KG1 (cell line): ENCODE measurements around the gene ZKSCAN5.
A peak's percentile ranks its signal among the peaks of the same experiment; 100 is the strongest.
"Not testable (repeated sequence)": the region's sequence is repeated elsewhere in the genome, so short reads cannot be mapped to it uniquely, and the experiment has no call there.

Experiments
- DNase-seq: peaks from one replicate; lab custom pipeline; 2025; lab: John Stamatoyannopoulos, UW

The ZKSCAN5 gene

DNA sequence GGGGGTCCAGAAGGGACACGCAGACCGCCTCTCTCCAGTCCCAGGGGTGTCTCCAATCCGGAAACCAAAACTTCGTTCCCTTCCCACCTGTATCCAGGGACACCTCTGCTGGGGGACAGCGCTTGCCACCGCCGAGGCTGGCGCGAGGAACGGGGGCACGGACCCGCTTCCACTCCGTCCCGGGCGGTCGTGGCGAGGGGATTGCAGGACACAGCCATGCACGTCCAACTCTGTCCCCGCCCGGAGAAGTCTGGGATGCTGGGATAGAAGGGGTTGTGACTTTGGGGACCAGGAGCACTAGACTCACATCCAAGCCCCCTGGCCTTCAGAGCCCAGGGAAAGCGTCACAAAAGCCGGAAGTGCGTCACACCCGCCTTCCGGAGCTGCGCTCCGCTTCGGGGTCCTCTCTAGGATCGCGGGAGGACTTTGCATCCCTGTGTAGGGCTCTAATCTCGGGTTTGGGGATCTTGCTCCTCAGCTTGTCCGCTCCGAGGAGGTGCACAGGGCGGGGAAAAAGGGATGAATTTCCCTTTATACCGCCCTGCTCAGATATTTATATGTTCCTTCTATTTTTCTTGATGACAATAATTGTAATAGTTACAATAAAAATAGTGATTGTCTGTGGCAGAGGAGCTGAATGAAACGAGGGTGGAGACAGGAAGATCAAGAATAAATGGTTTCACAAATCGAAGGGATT lies 47.5 kb downstream of the ZKSCAN5 start, which contains the start of gene FAM200A:
Gene FAM200A, minus strand, starts transcription at position 348 of the 697 bp plus-strand sequence. CDS start 3,707 bp downstream, outside the sequence.
- peak; percentile 20 for DNase-seq

DNA sequence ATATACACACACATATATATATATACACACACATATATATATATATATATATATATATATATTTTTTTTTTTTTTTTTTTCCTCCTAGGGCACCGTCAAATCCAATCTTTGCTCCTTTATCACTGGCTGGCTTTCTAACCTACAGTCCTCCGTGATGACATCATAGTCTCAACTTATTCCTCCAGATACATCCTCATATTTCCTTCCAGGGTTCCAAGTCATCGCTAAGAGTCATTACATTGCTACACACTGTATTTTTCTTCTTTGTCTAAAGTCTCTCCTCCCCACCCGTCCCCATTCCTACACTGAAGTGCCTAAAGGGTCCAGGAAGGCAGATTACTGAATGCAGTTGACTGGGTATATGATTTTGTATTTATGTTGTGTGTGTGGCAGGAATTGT lies 48.6 kb downstream of the ZKSCAN5 start:
- no peak for DNase-seq

DNA sequence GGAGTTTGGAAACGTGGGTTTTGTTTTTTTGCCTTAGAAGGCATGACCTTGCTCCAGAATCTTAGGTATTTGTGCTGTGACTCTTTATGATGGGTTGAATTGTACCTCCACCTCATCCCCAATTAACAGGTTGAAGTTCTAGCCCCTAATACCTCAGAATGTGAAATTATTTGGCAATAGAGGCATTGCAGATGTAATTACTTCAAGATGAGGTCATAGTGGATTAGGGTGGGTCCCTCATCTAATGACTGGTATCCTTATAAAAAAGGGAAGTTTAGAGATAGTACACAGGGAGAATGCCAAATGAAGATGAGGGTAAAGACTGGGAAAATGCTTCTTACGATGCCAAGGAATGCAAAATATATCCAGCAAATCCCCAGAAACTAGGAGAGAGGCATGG lies 50.5 kb downstream of the ZKSCAN5 start:
- DNase-seq, result no peak

DNA sequence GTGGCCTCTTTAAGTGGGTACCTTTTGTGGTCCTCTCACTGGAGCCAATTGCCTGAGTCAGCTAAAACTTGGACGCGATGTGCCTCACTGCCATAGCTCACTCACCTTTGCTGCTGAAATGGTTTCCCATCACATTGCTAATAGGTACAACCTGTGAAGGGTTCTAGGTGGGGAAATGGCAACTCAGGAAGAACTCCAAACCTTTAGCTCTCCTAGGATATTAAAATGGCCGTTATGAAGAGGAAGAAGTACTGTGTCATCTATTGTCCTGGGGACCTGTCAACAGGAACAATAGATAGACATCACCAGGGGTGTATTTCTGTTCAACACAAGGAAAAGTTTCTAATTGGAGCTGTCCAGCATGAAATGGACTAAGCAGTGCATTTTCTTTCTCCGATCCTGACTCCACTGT lies 52.7 kb downstream of the ZKSCAN5 start:
- DNase-seq, result no peak

DNA sequence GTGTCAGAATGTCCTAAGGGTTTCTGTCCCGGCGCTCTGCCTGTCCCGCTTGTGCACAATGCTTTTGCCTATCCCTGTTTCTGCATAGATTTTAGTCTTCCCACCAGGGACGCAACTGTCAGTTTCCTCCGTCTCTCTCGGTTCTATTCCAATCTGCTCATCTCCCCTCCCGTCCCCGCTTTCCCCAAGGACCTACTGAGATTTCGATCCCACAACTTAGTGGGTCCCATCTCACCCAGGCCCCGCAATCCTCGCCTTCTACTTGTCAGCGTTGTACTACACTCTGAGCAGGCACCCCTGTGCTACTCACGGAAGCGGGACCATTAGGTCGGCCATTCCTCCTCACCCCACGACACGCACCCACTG lies 53.5 kb downstream of the ZKSCAN5 start:
- DNase-seq, result no peak

DNA sequence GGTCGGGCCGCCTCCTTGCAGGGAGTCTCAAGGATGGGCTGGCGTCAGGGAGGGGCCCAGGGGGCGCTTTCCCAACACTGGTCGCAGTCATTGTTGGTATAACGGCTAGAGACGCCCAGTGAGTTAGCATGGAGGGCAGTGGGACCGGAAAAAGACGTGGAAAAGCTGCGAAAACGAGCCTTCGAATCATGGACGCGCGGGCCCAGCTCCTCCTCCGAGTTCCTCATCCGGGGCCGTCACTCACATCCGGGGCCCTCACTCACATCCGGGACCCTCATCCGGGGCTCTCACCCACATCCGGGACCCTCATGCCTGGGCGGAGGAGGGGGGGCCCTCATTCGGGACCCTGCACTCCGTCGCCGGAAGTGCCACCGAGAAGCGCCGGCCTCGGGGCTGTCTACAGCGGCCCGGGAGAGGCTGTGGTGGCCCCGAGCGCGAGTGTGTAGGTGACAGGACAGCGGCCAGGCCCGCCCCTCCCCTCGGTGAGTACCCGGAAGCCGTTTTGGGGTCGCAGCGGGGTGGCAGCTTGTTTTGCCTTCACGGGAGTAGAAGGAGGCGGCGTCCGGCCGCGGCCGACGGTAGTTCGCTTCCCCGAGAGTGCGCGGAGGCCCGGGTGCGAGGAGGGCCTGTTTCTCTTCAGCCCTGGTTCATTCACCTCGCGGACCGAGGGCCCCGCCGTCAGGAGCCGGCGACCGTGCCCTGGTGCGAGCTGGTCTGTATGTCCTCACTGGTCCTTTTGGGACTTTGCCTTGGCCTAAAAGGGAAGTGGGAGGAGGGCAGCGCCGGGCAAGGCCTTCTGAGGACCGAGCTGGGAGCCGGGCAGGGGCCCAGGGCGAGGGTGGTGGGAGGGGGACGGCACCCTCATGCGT lies 54.1 kb downstream of the ZKSCAN5 start, which contains the start of gene ZNF655:
Gene ZNF655, plus strand, starts transcription at position 337 of the 869 bp plus-strand sequence. CDS start 1,918 bp downstream, outside the sequence.
- DNase-seq, result no peak

DNA sequence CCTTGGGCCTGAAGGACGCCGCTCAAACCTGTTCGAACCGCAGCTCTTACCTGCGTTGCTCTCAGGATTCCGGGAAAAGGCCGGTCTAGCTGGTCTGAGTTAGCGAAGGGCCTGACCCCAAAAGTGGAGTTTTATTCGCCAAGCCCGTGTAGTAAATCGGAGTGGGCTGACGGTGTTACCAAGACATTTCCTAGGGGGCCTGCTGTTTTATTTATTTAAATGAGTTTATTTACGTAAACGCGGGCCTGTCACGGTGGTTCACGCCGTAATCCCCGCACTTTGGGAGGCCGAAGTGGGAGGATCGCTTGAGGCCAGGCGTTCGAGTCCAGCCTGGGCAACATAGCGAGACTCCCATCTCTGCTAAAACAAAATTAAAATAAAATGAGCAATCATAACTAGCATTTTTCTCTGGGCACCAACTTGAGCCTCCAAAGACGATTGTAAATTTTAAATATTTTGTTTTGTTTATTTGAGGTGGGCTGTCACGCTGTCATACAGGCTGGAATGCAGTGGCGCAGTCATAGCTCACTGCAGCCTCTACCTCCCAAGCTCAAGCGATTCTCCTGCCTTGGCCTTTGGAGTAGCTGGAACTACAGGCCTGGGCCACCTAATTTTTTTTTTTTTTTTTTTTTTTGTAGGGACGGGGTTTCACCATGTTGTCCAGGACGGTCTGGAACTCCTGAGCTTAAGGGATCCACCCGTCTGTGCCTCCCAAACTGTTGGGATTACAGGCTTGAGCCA lies 54.9 kb downstream of the ZKSCAN5 start:
- DNase-seq, result no peak

DNA sequence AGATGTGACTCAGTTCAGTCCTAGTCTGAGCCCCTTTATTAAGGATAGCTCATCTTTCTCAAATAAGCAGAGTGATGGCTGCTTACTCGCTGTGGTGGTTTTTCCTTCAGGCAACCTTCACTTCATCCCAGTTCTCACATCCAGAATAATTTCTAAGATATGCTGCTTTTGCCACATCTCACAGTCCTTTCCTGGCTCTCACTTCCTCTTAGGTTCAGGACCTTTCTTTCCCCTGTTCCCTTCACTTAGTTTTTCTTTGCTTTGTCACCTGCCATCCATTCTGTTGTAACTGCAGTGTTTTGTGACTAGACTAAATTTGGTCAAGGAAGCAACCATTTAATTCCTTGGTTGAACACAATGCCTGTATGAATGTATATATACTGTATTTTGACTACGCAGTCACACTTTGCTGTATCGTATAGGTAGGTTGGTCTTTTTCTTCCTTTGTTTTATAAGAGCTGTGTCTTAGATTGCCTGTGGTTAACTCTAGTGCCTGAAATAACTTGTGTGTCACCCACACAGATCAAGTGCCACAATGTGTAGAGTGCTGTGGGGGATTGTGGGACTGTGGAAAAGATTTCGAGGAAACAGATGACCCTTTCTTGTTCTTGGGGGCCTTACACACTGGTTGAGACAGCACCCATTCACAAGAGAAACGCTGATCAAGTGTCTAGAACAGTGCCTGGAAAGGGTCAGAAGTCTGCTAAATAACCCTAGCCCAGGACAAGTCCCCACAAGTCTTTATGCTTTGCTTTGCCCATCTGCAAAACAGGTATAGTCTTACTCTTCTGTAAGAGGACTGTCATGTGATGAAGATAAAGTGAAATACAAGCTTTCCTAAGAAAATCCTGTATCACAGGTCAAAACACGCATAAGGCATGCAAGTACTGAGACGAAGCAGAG lies 56.6 kb downstream of the ZKSCAN5 start:
- no peak for DNase-seq

DNA sequence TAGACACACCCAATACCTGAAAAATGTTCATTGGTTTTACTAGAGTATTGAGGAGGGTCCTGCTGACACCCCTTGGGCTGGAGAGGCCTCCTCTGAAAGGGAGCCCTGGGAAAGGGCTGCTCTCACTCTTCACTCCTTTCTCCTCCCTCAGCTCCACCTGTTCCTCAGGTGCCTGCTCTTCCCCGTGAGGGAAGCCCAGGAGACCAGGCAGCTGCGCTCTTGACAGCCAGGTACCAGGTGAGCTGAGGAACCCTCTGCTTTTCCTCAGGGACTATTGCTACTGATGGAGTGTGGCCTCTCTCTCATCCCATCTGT lies 57.2 kb downstream of the ZKSCAN5 start:
- no peak for DNase-seq

DNA sequence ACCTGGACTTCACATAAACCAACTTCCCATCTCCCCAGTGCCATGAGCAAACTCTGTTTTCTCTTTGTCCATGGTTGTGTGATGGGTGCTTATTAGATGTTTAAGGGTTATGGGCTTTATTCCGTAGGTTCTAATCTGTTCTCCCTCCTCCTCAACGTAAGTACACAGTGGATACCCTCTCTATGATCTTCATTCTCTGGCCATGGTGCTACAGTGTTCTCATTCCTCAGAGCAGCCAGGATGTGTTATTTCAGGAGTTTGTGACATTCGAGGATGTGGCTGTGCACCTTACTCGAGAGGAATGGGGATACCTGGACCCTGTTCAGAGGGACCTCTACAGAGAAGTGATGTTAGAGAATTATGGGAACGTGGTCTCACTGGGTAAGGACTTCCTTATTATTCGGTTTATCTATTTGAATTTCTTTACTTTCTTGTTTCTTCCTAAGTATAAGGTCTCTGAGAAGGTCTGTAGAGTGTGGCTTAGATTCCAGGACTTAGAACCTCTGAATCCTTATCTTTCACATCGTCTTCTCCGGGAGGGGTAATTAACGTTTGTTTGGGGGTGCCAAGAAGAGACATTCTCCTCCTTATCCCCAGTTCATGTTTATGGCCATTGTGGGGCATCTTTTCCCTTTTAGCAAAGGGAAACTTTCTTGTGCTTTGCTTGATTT lies 57.8 kb downstream of the ZKSCAN5 start:
- no peak for DNase-seq

DNA sequence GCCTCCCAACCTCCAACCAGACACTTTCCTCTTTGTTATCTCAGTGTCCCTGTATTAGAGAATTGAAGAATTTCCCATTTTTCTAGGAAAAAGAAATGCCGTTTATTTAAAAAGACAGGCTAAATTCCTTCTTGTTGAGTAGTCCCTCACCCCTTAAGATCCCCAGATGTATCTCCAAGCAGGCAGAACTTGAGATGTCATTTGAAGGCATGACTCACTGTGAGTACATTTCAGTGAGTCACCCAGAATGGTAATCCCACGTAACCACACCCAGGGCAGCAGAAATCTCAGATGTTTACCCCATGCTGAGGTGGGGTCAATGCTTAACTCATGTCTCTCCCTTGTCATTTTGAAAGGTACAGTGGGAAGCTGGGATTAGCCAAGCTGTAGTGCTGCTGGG lies 58.4 kb downstream of the ZKSCAN5 start:
- DNase-seq, result no peak

DNA sequence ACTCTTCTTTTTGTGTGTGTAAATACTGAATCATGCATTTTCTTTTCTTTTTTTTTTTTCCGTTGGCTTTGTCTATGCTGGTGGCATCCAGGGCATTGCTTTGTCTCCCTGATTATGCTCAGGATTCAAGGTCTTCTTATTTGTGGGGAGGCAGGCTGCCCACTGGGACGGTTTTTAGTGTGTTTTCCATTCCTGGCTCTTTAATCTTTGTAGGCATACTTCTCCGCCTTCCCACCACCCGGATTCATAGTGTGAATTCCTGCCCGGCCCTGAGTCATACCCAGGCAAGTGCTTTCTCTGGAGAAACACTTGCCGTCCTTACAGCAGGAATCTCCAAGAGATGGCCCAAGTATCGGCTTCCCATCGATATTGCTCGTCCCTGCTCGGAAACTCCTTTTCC lies 59.2 kb downstream of the ZKSCAN5 start:
- DNase-seq, result no peak

DNA sequence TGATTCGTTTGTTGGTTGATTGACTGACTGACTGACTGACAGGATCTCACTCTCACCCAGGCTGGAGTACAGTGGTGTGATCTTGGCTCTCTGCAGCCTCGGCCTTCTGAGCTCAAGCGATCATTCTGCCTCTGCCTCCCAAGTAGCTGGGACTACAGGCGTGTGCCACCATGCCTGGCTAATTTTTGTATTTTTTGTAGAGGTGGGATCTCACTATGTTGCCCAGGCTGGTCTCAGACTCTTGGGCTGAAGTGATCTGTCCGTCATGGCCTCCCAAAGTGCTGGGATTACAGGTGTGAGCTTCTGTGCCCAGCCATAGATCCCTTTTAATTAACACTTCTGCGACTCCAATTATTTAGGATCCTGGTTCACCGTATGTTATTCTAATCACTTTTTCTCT lies 64.3 kb downstream of the ZKSCAN5 start:
- not testable (repeated sequence) for DNase-seq

DNA sequence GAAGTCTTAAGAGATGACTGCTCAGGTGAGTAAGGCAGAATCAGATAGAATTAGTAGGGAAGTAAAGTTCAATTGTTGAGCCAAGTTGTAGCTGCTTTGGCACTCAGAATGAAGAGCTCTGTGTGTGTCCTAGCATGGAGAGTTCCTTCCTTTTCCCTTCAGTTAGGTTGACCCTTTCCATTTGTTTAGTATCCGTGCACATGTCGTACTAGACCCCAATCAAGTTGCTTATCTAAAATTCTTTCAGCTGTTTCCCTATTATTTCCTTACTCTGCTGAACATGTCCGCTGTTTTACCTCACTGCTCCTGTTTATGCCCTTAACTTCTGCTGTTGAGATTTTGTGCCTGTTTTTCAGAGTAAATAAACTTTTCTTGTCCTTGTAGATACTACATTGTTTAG lies 67.3 kb downstream of the ZKSCAN5 start:
- DNase-seq, result no peak

DNA sequence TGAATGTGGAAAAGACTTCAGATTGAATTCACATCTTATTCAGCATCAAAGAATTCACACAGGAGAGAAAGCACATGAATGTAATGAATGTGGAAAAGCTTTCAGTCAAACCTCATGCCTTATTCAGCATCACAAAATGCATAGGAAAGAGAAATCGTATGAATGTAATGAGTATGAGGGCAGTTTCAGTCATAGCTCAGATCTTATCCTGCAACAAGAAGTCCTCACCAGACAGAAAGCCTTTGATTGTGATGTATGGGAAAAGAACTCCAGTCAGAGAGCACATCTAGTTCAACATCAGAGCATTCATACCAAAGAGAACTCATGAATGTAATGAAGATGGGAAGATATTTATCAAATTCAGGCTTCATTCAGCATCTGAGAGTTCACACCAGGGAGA lies 68.8 kb downstream of the ZKSCAN5 start:
- DNase-seq, result no peak

DNA sequence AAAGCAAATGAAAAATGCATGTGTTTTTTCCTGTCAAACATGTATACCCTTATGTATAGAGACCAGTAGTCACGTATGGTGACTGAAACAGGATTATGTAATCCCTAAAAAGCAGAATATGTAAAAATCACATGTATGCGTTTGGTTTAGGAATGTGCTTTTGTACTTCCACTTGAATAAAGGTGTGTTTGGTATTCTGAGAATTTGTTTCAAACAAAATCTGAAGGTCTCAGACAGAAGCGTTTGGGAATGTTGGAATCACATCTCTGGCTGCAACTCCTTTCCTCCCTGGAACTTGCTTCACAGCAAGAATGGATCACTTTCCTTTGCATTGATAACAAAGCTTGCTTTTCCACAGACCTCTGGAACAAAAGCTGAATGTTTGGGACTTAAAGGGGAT lies 71.8 kb downstream of the ZKSCAN5 start:
- DNase-seq, result no peak

DNA sequence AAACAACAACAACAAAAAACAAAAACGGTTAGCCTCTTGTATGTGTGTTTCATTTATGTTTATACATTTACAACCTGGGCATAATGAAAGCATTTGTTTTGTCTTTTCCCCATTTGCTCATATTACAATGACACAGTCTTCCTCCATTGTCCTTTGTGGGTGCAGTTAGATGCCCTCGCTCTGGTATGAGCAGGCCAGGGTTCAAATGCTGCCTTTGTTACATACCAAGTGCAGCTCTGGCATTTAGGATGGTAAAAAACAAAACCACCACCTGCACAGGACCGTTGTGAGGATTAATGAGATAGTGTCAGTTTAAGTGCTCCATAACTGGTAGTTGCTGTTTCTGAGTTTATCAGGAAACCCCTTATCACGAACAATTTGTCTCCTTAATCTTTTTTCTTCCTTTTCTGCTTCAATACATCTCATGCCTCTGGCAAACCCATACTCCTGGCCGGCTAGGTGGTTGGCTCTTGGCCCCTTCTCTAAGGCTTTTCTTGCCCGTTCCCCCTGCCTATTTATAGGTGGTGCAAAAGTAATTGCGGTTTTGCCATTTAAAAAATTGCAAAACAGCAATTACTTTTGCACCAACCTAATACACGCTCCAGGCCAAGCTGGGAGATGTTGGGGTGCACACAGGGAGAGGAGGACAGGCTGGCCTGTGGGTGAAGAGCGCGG lies 75.0 kb downstream of the ZKSCAN5 start:
- no peak for DNase-seq

DNA sequence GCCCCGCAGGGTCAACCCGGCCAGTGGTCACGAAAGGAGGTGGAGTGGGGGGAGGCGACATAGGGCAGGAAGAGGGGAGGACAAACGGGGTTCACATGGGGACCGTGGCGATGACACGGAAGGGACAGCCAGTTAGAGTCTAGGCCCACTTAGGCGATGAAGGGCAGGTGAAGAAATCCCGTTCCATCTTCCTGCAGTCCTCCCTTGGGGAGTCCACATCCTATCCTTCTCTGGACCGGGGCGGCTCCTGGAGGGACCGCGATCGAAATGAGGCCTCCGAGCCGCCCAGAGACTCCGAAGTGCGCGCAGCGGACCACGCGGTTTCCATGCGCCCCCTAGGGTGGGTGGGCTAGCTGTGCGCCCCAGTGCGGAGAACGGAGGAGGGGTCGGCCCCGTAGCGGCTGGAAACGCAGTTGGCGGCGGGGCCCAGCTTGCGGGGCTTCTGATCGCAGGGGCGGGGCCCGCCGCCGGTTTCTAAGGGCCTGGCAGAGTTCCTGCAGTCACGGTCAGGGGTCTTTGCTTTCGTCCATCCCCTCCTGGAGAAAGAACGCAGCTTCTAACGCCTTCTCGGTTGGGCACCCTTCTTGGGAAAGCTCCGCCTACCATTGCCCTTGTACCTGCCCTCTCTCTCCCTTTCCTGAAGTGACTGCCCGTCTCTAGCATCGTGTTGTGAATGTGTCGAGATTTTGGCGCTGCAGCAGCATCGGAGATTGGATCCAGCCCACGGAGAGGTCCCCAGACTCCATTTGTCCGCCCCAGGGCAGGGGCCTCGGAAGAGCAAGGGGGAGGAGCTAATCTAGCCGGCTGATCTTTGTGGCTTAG lies 75.7 kb downstream of the ZKSCAN5 start:
- DNase-seq, result no peak

DNA sequence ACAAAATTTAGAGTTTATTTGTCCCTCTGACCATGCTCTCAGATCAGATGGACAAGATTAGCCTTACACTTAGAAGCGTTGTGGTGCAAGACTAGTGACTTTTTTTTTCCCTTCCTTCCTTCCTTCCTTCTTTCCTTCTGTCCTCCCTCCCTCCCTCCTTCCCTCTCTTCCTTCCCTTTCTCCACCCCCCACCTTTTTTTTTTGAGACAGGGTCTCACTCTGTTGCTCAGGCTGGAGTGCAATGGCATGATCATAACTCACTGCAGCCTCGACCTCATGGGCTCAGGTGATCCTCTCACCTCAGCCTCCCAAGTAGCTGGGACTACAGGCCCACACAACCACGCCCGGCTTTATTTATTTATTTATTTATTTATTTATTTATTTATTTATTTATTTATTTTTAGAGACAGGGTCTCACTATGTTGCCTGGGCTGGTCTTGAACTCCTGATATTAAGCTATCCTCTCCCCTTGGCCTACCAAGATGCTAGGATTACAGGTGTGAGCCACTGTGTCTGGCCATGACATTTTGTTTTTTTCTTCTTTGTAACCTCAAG lies 76.4 kb downstream of the ZKSCAN5 start:
- DNase-seq, result not testable (repeated sequence)
